Effector memory CD8-positive, alpha-beta T cell (primary cell): Measurements from ENCODE around the gene C19orf38.
"Not testable (repeated sequence)": the region's sequence is repeated elsewhere in the genome, so short reads cannot be mapped to it uniquely, and the experiment has no call there.

Experiments used
- ATAC-seq: fragments of 150-1000 bp; cut with Tn5 transposase; replicated peaks from 2 replicates; pipeline ENCODE4 v1.10.0; 2021; ENCODE audit warnings: mild to moderate bottlenecking, moderate library complexity
- DNase-seq, 3 experiments: peaks; one replicate each; pipeline ENCODE4 v3.0.0; 2021
- H3K27ac Mint-ChIP-seq, 2 donors: one replicate each; pipeline ENCODE4 v1.8.0; 2022; ENCODE audit warnings: mild to moderate bottlenecking in 2 of 2, mixed read lengths in 2 of 2, moderate library complexity in 2 of 2
- H3K27me3 Mint-ChIP-seq, 2 donors: one replicate each; pipeline ENCODE4 v1.8.0; 2022; ENCODE audit warnings: mixed read lengths in 2 of 2
- H3K36me3 Mint-ChIP-seq: one replicate; pipeline ENCODE4 v1.8.0; 2022; ENCODE audit warnings: mild to moderate bottlenecking, moderate library complexity, mixed read lengths; ENCODE audit not compliant: insufficient read depth
- H3K4me1 Mint-ChIP-seq, 2 donors: one replicate each; pipeline ENCODE4 v1.8.0; 2022; ENCODE audit warnings: low read depth in 2 of 2, mixed read lengths in 2 of 2
- H3K4me3 Mint-ChIP-seq, 2 donors: one replicate each; pipeline ENCODE4 v1.8.0; 2022; ENCODE audit warnings: mild to moderate bottlenecking in 2 of 2, mixed read lengths in 2 of 2, moderate library complexity in 2 of 2
- H3K9me3 Mint-ChIP-seq, 2 donors: one replicate each; pipeline ENCODE4 v1.8.0; 2022; ENCODE audit warnings: mixed read lengths in 2 of 2

Gene C19orf38

DNA sequence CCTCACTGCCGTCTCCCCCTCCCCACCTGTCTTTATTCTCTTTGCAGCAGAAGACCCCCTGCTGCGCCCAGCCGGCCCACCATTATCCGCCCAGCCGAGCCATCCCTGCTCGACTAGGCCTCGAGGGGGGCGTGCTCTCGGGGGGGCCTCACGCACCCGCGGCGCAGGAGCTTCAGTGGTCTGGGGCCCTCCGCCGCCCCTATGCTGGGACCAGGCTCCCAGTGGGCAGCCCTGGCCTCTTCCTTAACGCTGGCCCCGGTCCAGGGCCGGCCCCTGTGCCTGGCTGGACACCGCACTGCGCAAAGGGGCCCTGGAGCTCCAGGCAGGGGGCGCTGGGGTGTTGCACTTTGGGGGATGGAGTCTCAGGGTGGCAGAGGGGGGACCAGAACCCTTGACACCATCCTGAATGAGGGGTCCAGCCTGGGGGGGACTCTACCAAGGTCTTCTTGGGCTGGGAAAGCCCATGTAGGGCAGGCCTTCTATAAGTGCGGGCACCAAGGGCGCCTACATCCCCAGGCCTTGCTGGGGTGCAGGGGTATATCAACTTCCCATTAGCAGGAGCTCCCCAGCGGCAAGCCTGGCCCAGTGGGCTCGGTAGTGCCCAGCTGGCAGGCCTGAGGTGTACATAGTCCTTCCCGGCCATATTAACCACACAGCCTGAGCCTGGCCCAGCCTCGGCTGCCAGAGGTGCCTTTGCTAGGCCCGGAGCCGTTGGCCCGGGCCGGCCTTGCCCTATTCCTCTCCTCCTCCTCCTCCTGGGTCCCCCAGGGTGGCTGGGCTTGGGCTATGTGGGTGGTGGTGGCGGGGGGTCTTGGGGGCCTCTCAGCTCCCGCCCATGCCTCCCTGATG is 17.1 kb upstream of the C19orf38 start:
- peaks cover 63% of the 10 kb centered on the region for H3K36me3 Mint-ChIP-seq
- ATAC-seq (no peak), DNase-seq (no peak)
- H3K27me3 Mint-ChIP-seq, result no peaks in the 10 kb centered on the region
- H3K27ac Mint-ChIP-seq, result peak overlapping the region; percentile 10 to 82
- H3K9me3 Mint-ChIP-seq, result no peaks in the 10 kb centered on the region
- H3K4me1 Mint-ChIP-seq, result peaks cover 4 to 13% of the 10 kb centered on the region in 2 donors
- no peak overlapping the region for H3K4me3 Mint-ChIP-seq

DNA sequence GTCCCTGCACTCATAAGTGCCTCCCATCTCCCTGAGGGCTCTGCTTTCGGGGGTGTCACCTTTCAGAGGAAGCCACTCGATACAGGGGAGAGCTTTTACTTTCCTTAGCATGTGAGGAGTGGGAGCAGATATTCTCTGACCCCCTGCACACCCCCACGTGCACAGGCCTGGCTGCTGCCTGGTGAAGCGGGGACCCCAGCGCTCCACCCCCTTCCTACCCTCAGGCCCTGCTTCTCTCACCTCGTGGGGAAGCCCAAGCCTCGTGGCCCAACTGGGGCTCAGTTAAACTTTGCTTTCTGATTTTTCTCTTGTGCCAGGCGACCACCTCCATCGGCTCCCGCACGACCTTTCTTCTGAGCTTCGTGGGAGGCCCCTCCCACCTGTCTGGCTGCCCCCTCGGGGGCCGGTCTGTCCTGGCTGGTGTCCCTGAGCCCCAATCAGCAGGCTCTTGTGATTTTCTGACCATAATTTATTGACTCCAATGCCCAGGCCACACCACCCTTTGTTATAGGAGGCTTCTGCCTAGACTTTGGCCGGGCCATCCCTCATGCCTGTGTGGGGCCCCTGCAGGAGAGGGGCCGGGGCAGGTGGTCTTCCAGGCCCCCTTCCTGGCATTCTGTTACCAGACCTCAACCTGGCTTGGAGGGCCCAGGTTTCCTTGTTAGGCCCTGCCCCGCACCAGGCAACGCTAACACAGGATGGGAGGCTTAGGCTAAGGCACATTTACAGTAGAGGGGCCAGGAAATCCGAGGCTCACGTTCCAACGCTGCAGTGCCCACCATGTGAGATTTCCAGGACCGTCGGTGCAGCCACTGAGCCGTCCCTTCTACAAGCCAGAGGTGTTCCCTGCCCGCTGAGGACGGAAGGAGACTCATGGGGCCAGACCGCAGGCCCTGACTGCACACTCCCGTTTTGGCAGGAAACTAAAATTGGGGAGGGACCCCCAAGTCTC is 16.0 kb upstream of the C19orf38 start:
- peak overlapping the region in 1 of 2 donors; percentile 78 for H3K27ac Mint-ChIP-seq
- no peaks in the 10 kb centered on the region for H3K9me3 Mint-ChIP-seq
- peaks cover 58% of the 10 kb centered on the region for H3K36me3 Mint-ChIP-seq
- H3K4me3 Mint-ChIP-seq, result no peak overlapping the region
- DNase-seq, result no peak
- ATAC-seq, result no peak
- H3K27me3 Mint-ChIP-seq, result no peaks in the 10 kb centered on the region
- peaks cover 4 to 17% of the 10 kb centered on the region in 2 donors for H3K4me1 Mint-ChIP-seq

DNA sequence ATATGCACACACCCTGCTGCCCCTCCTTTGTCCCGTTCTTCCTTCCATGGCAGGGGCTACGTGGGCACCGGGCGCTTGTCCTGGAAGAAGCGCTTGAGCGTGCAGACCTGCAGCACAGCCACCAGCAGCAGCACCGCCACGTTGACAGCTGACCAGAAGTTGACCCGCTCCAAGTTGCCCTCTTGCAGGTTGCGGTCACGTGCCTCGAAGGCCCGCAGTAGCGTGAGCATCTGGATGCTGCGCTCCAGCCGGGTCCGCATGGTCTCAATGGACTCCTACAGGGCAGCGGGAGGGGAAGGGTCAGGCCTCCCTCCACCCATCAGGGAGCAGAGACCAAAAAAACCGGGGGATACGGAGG is 15.3 kb upstream of the C19orf38 start:
- Mint-ChIP-seq H3K27me3 (no peaks in the 10 kb centered on the region), H3K27ac (peak overlapping the region in 1 of 2 donors; percentile 62), H3K4me1 (peaks cover 4 to 17% of the 10 kb centered on the region in 2 donors), H3K9me3 (no peaks in the 10 kb centered on the region), H3K4me3 (no peak overlapping the region), H3K36me3 (peaks cover 53% of the 10 kb centered on the region)
- DNase-seq (no peak), ATAC-seq (no peak)

DNA sequence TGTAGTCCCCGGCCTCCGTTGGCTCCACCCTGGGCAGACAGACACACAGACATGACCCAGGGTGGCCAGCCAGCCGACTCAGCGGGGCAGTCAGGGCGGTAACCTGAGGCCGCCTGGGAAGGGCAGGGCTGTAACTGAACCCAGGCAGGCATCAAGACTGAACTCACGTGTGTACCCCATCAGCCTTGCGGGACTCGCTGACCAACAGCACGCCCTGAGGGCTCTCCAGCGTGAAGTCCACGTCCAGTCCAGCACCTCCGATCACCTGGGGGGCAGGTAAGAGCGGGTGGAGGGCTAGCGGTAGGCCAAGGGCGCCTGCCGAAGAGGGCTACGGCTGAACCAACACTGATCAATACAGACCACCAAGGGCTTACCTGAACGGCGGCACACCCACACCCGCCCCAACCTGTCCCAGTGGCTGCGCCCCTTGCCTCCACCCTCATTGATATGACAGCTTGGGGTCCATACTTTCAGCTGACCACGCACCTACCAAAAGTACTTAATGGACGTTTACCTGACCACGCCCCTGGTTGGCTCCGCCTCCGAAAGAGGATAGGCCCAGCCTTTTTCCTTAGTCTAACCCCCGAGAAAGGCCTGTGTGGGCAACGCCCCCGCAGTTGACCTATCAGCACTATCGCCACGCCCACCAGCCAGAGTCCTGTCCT is 13.0 kb upstream of the C19orf38 start:
- no peaks in the 10 kb centered on the region for H3K27me3 Mint-ChIP-seq
- ATAC-seq (no peak), DNase-seq (no peak)
- H3K27ac Mint-ChIP-seq, result peak overlapping the region; percentile 97 to 100
- H3K36me3 Mint-ChIP-seq, result peaks cover 36% of the 10 kb centered on the region
- H3K9me3 Mint-ChIP-seq, result no peaks in the 10 kb centered on the region
- peak overlapping the region; percentile 98 to 100 for H3K4me3 Mint-ChIP-seq
- H3K4me1 Mint-ChIP-seq, result peaks cover 4 to 17% of the 10 kb centered on the region in 2 donors

DNA sequence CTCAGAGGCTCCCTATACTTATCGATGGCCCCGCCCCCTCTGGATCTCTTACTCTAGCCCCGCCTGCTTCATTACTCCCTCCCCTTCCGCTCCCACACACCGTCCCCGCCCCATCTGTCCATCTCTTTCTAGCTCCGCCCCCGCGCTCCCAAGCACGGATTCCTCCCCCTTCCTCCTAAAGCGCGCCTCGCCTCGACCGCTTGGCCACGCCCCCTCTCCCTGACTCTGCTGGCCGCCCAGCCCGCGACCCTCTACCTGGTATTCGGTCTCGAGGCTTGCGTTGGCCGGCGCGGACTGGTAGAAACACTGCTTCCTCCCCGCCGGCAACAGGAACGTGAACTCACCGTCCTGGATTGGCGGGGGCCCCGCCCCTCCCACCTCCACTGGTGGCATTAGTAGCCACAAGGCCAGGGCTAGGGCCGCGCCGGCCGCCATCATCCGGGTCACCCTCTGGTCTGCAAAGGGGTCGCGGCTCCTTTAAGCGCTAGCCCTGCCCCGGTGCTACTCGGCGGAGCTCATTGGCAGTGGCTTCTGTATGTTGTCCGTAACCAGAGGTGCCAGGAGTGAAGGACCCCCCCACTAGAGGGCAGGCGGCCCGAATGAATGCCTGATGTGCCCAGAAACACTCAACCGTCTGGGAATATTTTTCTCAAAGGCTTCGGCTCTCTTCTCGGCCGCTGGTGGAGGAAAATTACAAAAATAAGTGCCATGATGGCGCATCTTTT is 12.3 kb upstream of the C19orf38 start, which contains the start of gene TMED1:
TSS of gene TMED1 (minus strand) at position 459 of the 725 bp plus-strand sequence. CDS start at position 438, 21 bp downstream.
- H3K9me3 Mint-ChIP-seq, result no peaks in the 10 kb centered on the region
- H3K36me3 Mint-ChIP-seq, result peaks cover 35% of the 10 kb centered on the region
- ATAC-seq, result peak; percentile 89
- H3K4me3 Mint-ChIP-seq, result peak within 1 kb of the TSS; percentile 98 to 100
- H3K27me3 Mint-ChIP-seq, result no peaks in the 10 kb centered on the region
- H3K4me1 Mint-ChIP-seq, result peaks cover 4 to 17% of the 10 kb centered on the region in 2 donors
- DNase-seq, result peak; percentile 91 to 96 (median 92)
- H3K27ac Mint-ChIP-seq, result peak within 1 kb of the TSS; percentile 97 to 100

DNA sequence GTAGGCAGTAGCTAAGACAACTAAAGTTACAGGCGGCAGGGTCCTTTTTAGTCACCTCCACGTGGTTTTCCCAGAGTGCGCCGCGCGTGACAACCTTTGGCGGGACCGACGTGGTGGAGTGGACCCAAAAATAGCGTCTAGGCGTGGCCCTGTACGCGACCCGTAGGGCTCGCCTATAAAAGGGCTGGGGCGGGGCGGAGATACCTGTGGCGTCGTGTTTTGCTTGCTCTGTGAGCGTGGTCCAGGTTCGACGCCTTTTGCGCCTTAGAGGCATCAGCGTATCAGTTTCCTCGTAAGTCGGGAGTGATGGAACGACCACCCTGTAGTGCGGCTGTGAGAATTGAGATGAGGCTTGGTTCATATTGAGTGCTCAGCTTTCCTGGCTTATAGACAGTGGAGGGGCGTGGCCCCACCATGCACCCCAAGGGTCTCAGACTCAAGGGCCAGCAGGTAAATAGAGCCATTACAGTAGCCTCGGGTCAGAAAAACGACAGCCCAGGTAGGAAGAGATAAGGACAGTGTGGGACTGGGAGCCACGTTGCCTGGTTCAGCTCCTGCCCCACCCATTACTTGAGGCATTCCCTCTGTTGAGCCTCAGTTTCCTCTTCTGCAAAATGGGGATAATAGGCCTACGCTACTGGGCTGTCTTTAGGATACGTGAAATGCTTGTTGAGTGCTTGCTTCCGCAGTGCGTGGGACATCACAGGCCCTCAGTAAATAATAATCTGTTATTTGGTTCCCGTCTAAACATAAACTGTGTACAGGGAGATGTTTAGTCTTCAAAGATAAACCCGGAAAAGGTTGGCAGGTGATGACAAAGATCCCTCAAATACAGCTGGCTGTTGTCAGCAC is 11.5 kb upstream of the C19orf38 start:
- H3K27ac Mint-ChIP-seq, result peak overlapping the region; percentile 97 to 100
- no peak for DNase-seq
- H3K9me3 Mint-ChIP-seq, result no peaks in the 10 kb centered on the region
- peaks cover 35% of the 10 kb centered on the region for H3K36me3 Mint-ChIP-seq
- H3K27me3 Mint-ChIP-seq, result no peaks in the 10 kb centered on the region
- H3K4me3 Mint-ChIP-seq, result peak overlapping the region; percentile 98 to 100
- peaks cover 4 to 17% of the 10 kb centered on the region in 2 donors for H3K4me1 Mint-ChIP-seq
- ATAC-seq, result peak; percentile 35

DNA sequence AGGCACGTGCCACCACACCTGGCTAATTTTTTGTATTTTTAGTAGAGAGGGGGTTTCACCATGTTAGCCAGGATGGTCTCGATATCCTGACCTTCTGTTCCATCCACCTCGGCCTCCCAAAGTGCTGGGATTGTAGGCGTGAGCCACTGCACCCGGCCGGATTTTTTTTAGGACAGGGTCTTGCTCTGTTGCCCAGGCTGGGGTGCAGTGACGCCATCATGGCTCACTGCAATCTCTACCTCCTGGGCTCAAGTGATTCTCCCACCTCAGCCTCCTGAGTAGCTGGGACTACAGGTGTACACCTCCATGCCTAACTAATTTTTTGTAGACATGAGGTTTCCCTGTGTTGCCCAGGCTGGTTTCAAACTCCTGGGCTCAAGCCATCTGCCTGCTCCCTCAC is 10.6 kb upstream of the C19orf38 start:
- peaks cover 32% of the 10 kb centered on the region for H3K36me3 Mint-ChIP-seq
- H3K4me1 Mint-ChIP-seq, result peaks cover 4 to 17% of the 10 kb centered on the region in 2 donors
- not testable (repeated sequence) for H3K9me3 Mint-ChIP-seq, H3K27me3 Mint-ChIP-seq, H3K4me3 Mint-ChIP-seq, ATAC-seq, DNase-seq
- peak overlapping the region in 1 of 2 donors; percentile 35 for H3K27ac Mint-ChIP-seq

DNA sequence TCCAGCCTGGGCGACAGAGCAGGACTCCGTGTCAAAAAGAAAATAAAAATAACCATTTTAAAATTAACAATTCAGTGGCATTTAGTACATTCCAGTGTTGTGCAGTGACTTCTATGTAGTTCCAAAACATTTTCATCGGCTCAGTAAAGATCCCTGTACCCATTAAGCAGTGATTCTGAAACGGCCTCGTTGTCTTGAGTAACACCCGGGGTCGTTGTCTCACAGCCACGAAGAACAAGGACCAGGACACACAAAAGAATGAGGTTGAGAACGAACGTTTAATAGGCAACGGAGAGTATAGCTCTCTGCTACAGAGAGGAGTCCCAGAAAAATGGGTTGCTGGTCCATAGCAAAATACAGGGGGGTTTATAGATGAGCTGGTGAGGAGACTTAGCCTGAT is 9.8 kb upstream of the C19orf38 start:
- H3K4me1 Mint-ChIP-seq, result peaks cover 4 to 17% of the 10 kb centered on the region in 2 donors
- no peak for DNase-seq
- H3K9me3 Mint-ChIP-seq, result no peaks in the 10 kb centered on the region
- peaks cover 0 to 2% of the 10 kb centered on the region in 2 donors for H3K27me3 Mint-ChIP-seq
- no peak overlapping the region for H3K4me3 Mint-ChIP-seq
- ATAC-seq, result no peak
- no peak overlapping the region for H3K27ac Mint-ChIP-seq
- peaks cover 30% of the 10 kb centered on the region for H3K36me3 Mint-ChIP-seq

DNA sequence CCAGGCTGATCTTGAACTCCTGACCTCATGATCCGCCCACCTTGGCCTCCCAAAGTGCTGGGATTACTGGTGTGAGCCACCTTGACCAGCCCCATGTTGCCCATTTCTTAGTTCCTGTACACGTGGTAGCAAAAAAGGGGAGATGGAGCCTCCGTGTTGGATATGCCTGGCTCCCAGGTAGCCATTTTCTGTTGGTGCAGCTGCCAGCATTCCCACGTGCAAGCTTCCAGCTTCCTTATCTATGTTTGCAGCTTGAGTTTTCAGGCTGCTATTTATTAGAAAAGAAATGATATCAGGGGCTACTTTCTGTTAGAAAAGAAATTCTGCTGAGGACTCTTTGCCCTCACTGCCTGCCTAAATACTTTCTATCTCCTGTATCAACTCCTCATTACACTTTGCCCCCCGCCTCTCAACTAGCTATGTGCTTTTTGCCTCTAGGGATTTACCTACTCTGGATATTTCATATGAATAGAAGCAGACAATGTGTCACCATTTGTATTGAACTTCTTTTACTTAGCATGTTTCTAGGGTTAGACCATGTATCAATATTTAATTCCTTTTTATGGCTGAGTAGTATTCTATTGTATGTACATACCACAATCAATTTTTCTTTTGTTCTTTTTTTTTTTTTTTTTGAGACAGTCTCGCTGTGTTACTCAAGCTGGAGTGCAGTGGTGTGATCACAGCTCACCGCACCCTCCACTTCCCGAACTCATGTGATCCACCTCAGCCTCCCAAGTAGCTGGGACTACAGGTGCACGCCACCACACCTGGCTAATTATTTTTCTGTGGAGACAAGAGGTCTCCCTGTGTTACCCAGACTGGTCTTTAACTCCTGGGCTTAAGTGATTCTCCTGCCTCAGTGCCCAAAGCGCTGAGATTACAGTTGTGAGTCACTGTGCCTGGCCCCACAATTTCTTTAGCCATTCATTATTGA is 8.8 kb upstream of the C19orf38 start:
- H3K9me3 Mint-ChIP-seq, result no peaks in the 10 kb centered on the region
- H3K4me1 Mint-ChIP-seq, result peaks cover 4 to 17% of the 10 kb centered on the region in 2 donors
- peaks cover 0 to 5% of the 10 kb centered on the region in 2 donors for H3K27me3 Mint-ChIP-seq
- peaks cover 22% of the 10 kb centered on the region for H3K36me3 Mint-ChIP-seq
- no peak for ATAC-seq
- no peak for DNase-seq
- H3K27ac Mint-ChIP-seq, result no peak overlapping the region
- no peak overlapping the region for H3K4me3 Mint-ChIP-seq

DNA sequence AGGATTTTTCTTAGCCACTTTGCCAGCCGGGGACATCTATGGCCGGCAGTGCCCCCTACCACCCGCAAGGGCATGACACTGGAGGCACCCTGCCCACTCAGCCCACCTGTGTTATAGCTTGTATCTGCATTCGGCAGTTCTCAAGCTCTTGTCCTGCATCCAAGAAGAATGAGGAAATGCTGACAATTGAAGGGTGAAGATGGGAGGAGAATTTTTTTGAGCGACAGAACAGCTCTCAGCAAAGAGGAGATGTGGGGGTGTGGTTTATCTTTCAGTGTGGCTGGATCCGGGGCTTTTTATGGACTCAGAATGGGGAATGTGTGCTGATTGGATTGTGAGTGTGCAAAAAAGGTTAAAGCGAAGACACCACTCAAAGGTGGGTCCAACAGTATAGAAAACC is 5.4 kb upstream of the C19orf38 start:
- Mint-ChIP-seq H3K4me3 (no peak overlapping the region), H3K36me3 (peaks cover 3% of the 10 kb centered on the region), H3K27ac (no peak overlapping the region), H3K9me3 (peaks cover 0 to 5% of the 10 kb centered on the region in 2 donors), H3K27me3 (peaks cover 0 to 5% of the 10 kb centered on the region in 2 donors), H3K4me1 (no peaks in the 10 kb centered on the region)
- DNase-seq (no peak), ATAC-seq (no peak)

DNA sequence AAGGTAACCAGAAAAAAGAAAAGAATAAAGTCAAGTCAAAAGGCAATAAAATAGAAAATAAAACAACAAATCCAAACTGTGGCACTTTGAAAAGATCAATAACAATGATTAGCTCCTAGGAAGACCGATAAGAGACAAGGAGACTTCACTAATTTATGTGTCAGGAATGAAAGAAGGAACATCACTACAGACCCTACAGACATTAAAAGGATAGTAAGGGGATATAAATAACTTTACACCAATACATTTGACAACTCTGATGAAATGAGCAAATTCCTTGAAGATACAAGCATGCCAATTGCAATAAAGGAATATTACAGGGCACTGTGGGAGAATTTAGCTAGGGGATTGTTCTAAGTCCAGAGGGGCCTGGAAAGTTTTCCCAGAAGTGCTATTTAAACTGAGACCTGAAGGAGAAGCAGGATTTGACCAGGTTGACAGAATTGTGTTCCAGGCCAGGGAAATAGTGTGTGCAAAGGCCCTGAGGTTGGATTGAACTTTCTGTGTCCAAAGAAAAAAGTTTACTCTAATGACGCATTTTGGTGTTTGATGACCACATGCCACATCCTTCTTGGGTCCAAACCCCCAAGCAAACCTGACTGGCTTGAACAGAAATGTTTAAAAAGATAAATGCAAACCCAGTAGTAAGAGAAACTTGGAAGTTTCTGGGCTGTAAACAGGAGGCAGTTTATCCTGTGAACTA is 1.6 kb upstream of the C19orf38 start:
- Mint-ChIP-seq H3K4me1 (no peaks in the 10 kb centered on the region), H3K27ac (no peak overlapping the region), H3K9me3 (peaks cover 0 to 5% of the 10 kb centered on the region in 2 donors), H3K36me3 (no peaks in the 10 kb centered on the region), H3K27me3 (peaks cover 0 to 24% of the 10 kb centered on the region in 2 donors), H3K4me3 (no peak overlapping the region)
- ATAC-seq (no peak), DNase-seq (no peak)
